SK-N-DZ (cell line): Measurements from ENCODE around the gene EXOSC5.
"Not testable (repeated sequence)": the region's sequence is repeated elsewhere in the genome, so short reads cannot be mapped to it uniquely, and the experiment has no call there.

Experiments used
- DNase-seq: peaks from one replicate; pipeline ENCODE4 v3.0.0-alpha.2; 2015; ENCODE audit warnings: low spot score

EXOSC5 gene

GRCh38 chr19:41426952-41427646, 29.9 kb upstream of the EXOSC5 start, which contains the start of gene B3GNT8:
B3GNT8 (minus strand) TSS chr19:41427374; CDS start chr19:41426778, 596 bp downstream.
- peak; percentile 77 for DNase-seq

GRCh38 chr19:41426116-41426841, 29.1 kb upstream of the EXOSC5 start:
- DNase-seq, result no peak

- DNase-seq, result no peak
Measured at GRCh38 chr19:41425174-41426115, 28.3 kb upstream of the EXOSC5 start.

- DNase-seq, result no peak
Measured at GRCh38 chr19:41424335-41425173, 27.4 kb upstream of the EXOSC5 start.

- DNase-seq, result no peak
Measured at GRCh38 chr19:41422955-41423354, 25.8 kb upstream of the EXOSC5 start.

GRCh38 chr19:41422456-41422855, 25.3 kb upstream of the EXOSC5 start:
- no peak for DNase-seq

GRCh38 chr19:41421973-41422372, 24.8 kb upstream of the EXOSC5 start:
- DNase-seq, result no peak

- DNase-seq, result no peak
Measured at GRCh38 chr19:41421314-41421713, 24.2 kb upstream of the EXOSC5 start.

GRCh38 chr19:41420101-41420880, 23.1 kb upstream of the EXOSC5 start:
- DNase-seq, result no peak

- DNase-seq, result no peak
Measured at GRCh38 chr19:41416194-41416674, 19.1 kb upstream of the EXOSC5 start.

- no peak for DNase-seq
Measured at GRCh38 chr19:41415154-41415571, 18.0 kb upstream of the EXOSC5 start.

- DNase-seq, result no peak
Measured at GRCh38 chr19:41414461-41414860, 17.3 kb upstream of the EXOSC5 start.

GRCh38 chr19:41413947-41414346, 16.8 kb upstream of the EXOSC5 start:
- no peak for DNase-seq

GRCh38 chr19:41412953-41413352, 15.8 kb upstream of the EXOSC5 start:
- no peak for DNase-seq

- DNase-seq, result no peak
Measured at GRCh38 chr19:41411968-41412265, 14.8 kb upstream of the EXOSC5 start.

- DNase-seq, result no peak
Measured at GRCh38 chr19:41411100-41411967, 14.2 kb upstream of the EXOSC5 start.

GRCh38 chr19:41410336-41411054, 13.3 kb upstream of the EXOSC5 start:
- DNase-seq, result no peak

- no peak for DNase-seq
Measured at GRCh38 chr19:41409288-41409687, 12.1 kb upstream of the EXOSC5 start.

GRCh38 chr19:41408846-41409245, 11.7 kb upstream of the EXOSC5 start:
- DNase-seq, result not testable (repeated sequence)
